ENCODE measurements around the gene C6.
"Not testable (repeated sequence)": the region's sequence is repeated elsewhere in the genome, so short reads cannot be mapped to it uniquely, and the experiment has no call there.

The C6 gene

DNA sequence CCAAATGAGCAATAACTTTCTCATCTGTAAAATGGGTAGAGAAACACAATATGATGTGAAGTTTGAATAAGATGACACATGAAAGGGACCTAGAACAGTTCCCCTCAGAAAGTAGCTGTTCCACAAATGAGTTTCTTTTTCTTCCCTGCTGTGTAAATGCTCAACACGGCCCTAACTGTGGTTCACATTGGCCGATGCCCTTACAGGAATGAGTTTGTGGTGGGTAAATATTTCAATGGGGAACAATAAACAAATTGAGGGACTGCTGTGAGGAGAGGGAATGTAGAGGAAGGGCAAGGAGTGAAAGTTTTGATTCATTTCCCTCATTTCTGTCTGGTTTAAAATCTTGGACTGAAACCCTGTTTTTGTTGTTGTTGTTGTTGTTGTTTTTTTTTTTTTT lies 12.8 kb downstream of the C6 start:
- DNase-seq: no peak

DNA sequence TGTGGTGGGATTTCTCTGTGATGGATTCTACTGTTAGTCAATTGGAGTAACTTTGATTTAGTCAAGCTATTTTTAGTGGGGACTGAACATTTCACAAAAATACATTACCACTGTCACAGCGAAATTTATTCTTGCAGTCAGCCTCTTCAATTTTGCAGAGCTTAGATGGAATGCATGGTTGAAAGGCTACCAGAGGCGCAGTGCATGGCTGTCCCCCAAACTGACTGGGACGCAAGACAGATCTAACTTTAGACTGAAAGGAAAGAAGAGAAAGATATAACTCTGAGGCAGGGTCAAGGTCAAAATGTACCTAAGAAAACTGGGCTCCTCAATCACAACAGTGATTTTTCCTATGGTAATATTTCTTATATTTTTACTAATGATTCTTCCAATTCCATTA lies 13.7 kb downstream of the C6 start:
- DNase-seq: no peak

DNA sequence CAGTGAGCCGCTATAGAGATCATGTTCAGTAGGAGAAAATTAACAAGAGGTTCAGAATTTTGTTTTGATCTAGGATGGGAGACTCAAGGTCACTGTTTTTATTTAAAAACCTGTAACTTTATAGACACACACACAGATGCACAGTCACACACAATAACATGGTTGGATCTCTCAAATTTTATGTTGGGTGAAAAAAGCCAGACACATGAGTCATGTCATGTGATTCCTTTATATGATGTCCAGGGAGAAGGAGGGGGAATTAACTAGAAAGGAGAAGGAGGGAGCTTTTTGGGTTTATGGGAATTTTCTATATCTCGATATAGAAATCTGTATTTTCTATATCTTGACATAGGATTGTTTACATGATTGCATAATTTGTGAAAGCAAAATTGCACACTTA lies 17.1 kb downstream of the C6 start:
- no peak for DNase-seq

GRCh38 chr5:41195228-41195627 lies 18.1 kb downstream of the C6 start:
- DNase-seq: no peak

- no peak for DNase-seq
Observed at GRCh38 chr5:41194339-41194738, 19.0 kb downstream of the C6 start.

DNA sequence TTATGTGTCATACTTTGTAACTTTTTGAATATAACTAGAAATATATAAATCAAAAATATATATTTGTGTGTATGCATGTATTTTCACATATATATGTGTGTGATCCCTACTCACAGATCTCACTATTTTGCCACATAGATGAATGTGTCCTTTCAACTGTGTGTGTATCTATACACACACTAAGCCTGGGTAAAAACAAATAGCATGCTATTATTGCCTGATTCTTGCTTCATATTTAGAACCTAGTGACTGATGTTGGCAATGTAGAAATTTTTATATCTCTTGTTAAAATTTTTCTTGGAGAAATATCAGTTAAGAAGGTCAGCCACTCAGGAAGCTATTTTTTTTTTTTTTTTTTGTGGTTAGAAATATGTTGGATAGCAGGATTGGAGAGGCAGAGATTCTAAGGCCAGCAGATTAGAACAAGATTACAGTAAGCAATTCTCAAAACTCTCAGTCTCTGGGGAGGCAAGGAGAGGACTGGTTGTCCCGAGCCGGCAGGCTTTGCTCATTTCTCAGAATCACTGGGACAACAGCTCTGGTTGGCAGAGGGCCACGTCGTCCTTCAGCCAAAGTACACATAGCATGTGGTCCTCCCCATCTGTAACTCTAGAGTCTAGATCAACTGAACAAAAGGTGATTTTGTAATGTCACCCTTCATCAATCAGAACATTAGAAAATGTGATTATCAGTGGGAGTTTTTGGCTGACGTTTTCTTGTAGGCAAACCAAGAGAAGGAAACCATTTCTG lies 19.7 kb downstream of the C6 start:
- peak in 42 of 51 donors; percentile 2 to 79 (median 28) for DNase-seq

DNA sequence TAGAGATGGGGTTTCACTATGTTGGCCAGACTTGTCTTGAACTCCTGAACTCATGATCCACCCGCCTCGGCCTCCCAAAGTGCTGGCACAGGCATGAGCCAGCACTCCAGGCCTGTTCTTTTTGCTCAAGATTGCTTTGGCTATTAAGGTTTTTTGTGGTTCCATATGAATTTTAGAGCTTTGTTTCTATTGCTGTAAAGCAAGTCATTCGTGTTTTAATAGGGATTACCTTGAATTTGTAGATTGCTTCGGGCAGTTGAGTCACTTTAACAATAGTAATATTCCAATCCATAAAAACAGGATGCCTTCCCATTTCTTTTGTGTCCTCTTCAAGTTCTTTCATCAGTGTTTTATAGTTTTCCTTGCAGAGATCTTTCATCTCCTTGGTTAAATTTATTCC lies 22.1 kb downstream of the C6 start:
- no peak for DNase-seq

GRCh38 chr5:41186143-41186542 lies 27.2 kb downstream of the C6 start:
- no peak for DNase-seq

DNA sequence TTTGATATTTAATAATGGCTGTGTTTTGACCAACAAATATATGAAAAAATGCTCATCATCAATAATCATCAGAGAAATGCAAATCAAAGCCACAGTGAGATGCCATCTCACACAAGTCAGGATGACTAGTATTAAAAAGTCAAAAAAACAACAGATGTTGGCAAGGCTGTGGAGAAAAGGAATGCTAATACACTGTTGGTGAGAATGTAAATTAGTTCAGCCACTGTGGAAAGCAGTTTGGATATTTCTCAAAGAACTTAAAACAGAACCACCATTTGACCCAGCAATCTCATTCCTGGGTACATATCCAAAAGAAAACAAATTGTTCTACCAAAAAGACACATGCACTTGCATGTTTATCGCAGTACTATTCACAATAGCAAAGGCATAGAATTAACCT lies 30.0 kb downstream of the C6 start:
- not testable (repeated sequence) for DNase-seq

DNA sequence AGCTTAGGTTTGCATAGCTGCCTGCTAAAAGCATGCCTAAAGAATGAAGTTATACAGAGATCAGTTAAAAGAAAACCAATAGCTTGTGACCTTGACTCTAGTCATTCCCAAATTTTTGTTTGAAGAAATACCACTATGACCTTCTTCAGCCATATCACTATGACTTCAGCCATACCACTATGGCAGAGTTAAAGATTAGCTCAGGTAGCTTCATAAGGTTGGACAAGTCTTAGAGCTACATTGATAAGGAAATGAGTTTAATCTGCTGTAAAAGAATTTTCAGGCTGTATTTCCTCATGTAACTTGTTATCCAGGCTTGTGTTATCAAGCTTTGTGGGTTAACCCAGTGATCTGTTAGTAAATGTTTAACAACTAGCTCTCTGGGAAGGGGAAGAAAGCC lies 30.7 kb downstream of the C6 start:
- DNase-seq: no peak

DNA sequence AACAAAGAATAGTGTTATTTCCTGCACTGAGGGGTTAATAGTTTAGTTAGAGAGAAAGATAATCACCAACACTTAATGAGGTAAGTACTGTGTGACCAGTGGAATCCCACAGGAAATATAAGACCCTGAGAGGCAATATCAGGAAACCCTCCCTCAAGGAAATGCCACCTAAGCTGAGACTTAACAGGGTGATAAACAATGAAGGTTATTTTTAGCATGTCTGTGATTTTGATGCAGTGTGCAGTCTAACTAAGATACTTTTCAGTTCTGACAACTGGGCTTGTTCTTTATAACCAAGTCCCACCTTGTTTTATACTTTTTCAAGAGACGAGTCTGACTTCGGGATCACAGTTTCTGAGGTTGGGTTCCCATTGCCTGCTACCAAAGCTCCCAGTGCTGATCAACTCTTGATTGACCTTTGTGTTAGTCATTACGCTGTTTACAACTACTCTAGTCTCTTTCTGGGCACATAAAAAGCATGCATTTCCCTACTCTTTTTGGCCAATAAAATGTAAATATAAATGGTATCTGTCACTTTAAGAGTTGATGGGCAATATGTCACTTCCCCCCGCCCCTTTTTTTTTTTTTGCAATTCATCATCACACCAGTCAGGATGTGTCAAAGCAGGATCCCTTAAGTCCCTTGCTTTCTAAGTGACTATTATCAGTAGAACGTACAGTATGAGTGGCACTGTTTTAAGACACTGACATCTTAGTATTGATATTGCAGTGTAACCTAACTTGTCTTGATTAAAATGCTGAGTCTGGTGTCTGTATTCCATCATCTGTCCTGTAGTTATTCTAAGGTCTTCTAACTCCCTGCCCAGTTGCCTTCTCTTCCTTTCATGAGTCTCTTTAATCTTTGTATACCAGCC lies 31.4 kb downstream of the C6 start:
- no peak for DNase-seq

- no peak for DNase-seq
Observed at GRCh38 chr5:41176952-41177351, 36.4 kb downstream of the C6 start.

DNA sequence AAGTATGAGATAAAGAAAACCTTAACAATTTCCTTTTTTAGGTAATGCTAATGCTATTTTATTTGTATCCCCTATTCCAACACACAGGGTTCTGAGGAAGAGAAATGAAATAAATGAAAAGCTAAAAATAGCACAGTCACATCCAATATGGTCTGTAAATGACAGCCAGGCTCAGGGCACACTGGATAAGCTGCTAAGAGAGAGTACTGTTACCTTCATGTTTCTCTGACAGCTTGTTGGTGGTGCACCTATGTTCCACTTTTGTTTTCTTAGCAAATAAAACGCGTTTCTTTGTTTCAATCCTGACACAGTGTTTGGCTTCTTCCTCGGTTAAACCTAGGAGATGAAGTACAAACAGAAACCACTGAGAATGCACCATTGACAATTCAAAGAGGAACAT lies 41.3 kb downstream of the C6 start:
- DNase-seq: no peak

- DNase-seq: no peak
Observed at GRCh38 chr5:41161271-41161670, 52.1 kb downstream of the C6 start.

DNA sequence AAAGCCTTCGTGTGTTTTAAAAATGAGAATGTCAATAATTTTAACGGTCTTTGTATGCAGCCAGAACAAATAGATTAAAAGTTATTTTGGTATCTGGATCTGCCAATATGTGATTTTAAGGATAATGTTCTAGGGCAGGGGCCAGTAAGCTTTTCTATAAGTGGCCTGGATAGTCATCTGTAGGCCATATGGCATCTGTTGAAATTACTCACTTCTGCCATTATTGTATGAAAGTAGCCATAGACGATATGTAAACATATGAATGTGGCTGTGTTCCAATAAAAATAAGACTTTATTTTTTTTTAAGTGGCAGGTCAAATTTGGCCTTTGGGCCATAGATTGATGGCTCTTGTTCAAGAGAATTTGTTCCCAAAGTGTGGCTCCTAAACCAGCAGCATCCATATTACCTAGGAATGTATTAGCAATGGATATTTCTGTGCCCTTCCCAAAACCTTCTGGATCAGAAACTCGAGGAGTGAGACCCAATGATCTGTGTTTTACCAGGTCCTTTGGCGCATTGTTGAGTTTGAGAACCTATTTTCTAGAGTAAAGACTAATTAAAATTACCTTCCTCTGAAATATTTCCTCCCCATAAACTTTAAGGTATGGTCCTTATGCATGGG lies 55.9 kb downstream of the C6 start:
- no peak for DNase-seq

DNA sequence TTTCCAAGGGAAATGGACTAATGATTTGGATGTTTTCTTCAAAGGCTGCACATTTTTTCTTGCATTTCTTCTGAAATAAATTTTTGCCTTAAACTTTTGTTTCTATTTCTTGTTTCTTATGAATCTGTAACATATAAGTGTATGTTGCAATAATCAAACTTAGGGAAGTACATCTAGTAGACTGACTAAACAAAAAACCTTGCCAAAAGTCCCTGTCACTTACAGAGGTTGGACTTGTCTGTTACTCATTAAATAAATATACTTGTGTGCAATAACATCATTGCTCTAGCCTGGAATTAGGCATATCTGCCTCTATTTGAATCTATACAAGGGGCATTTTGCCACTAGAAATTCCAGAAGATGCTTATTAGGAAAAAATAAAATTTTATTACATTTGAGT lies 56.6 kb downstream of the C6 start:
- DNase-seq: no peak

DNA sequence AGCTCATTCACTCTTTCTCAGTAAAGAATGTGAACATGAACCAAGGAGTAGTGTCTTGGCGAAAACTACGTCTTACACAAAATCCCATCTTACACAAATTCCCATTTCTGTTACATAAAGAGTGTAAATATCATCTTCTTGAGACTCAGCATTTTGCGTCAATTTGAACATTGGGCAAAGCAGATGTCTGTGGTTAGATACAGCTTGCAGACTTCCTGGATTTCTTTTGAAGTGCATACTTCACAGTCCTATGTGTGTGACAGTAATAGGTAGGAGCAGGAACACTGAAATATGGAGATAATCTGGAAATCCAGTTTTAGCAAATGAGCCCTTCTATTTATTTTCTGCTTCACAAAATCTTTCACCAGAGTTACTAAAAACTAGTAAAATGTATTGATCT lies 58.8 kb downstream of the C6 start:
- DNase-seq: no peak

GRCh38 chr5:41151564-41151963 lies 61.8 kb downstream of the C6 start:
- DNase-seq: no peak

DNA sequence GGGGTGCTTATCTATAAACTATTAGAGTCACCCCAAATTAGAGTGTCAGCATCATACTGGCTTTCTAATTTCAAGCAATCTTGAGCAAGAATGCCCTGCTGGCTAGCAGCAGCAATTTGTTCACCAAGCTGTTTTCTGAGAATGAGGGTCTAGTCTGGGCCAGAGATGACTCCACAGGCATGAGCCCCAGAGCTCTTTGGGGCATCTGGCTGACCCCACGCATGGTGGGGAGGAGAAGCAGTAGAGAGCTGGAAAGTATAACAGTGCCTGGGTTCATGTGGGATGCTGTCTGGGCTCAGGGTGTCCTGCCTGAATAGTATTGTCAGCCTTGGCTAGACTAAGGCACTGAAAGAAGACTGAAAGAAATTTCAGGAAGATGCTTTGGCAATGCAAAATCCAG lies 64.9 kb downstream of the C6 start:
- DNase-seq: no peak

DNA sequence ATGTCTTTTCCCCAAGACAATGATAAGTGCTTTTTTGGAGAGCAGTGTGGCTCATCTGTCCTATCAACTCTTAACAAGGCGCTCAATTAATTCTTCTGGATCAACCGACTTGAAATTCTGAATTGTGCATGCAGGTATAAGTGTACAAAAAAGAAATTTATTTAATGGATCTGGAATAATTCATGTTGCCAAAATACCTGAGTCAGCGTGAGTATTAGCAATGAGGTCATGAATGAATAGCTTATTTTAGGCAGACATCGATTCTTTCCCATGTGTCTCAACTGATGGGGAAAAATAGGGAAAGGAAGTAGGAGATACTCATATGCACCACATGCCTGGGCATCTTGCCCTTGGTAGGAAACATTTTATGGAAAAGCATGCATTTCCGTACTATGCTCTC lies 68.0 kb downstream of the C6 start:
- no peak for DNase-seq

DNA sequence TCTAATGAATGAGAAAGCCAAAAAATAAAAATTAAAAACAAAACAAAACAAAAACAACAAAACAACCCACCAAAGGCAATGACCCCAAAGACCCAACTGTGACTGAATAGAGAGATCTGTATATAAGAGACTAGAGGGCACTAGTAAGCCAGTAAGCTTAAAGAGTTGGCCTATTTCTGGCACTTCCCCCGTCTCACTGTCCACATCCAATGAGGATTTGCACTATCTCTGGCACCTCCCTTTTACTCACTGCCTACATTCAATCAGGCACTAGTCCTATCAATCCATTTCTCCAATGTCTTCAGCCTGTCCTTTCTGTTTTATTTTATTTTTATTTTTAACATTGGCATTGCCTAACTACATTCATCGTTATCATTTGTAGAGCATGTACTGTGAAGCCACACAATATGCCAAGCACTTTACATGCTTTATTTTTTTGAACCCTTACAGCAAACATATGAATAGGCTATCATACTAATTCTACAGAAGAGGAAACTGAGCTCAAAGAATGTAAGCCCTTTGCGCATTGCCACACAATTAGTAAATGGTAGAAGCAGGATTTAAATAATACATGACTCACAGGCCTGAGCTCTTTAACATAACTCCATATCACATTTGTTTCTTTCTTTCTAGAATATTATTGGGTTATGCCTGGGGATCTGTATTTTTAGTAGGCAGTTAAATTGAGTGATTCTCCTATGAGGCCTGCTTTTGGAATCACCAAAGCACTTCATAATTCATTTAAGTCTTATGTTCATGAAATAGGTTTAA lies 70.0 kb downstream of the C6 start:
- no peak for DNase-seq

Measured in hypothalamus (tissue), 51 donors.